Motor neuron (in vitro differentiated cells): Measurements from ENCODE around the gene WBP1. TPM values are rescaled to one million over a fixed set of nuclear protein-coding genes. Genes with fewer than 3 reads are reported as not detected.
"Not testable (repeated sequence)": the region's sequence is repeated elsewhere in the genome, so short reads cannot be mapped to it uniquely, and the experiment has no call there.

Experiments
- ATAC-seq, 8 experiments: fragments of 200-7000 bp; cut with Tn5 transposase; replicated peaks in 6 of 8; 2 replicates each; pipeline ENCODE4 v1.8.0; 2021; ENCODE audit warnings: mild to moderate bottlenecking in 8 of 8, moderate library complexity in 8 of 8
- H3K27ac ChIP-seq, 2 donors: fragments of 250-450 bp; sonication (Bioruptor Pico); 2 replicates each; pipeline ENCODE4 v1.9.0; 2021; ENCODE audit warnings: antibody characterized with exemption in 2 of 2, mild to moderate bottlenecking in 2 of 2, moderate library complexity in 1 of 2
- H3K4me1 ChIP-seq, 2 donors: fragments of 250-450 bp; sonication (Bioruptor Pico); replicated peaks in 1 of 2; 2 replicates each; pipeline ENCODE4 v1.6.1; 2021; ENCODE audit warnings: antibody characterized with exemption in 2 of 2, mild to moderate bottlenecking in 2 of 2, moderate library complexity in 1 of 2
- H3K4me3 ChIP-seq, 5 donors: fragments of 250-450 bp; sonication (Bioruptor Pico); 2 replicates each; pipeline ENCODE4 v1.9.0; 2021; ENCODE audit warnings: antibody characterized with exemption in 5 of 5, mild to moderate bottlenecking in 5 of 5, moderate library complexity in 4 of 5
- WGBS, 10 experiments: fragments of 450-650 bp; shearing (Covaris generic); methylation state at CpG; one replicate each; pipeline ENCODE4 v1.0.0; 2022; 5-methylcytosine and 5-hydroxymethylcytosine counted together
- in situ Hi-C, 9 experiments: fragments of 400-800 bp; cut with MboI; loops; one replicate each; pipeline ENCODE4 v1.15.0; 2021; ENCODE audit warnings: low sequenced_read_pairs in 9 of 9, low pct_unique_long_range_greater_than_20kb in 2 of 9; ENCODE audit not compliant: unreplicated experiment in 9 of 9
- total RNA-seq, 8 experiments: library from RNA; unstranded; fragments of 300-600 nt; gene quantifications; 2 replicates each; pipeline versions ENCODE4 v1.2.3 to v1.2.4, GENCODE V29; 2022

Gene WBP1
- total RNA-seq, 8 experiments from 2014 or later, result 55.2 to 117 (median 99.8) TPM

DNA sequence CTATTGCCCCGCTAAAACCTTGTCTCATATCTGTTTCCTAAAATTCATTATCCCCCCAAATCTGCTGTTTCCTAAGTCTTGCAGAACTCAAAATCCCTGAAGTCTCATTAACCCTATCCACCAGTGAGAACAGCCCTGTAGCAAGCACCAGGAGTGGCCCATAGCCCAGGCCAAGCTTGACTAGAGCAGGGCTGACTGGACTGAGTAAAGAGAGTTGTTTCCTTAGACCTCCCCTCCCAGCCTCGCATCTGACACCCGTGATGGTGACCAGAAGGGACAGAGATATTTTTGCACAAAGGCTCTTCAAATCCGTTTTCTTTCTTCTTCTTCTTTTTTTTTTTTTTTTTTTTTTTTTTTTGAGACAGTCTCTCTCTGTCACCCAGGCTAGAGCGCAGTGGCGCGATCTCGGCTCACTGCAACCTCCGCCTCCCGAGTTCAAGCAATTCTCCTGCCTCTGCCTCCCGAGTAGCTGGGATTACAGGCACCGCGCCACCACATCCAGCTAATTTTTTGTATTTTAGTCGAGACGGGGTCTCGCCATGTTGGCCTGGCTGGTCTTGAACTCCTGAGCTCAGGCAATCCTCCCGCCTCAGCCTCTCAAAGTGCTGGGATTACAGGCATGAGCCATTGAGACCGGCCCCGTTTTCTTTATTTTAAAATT is 37.7 kb upstream of the WBP1 start:
- H3K27ac ChIP-seq, result peak overlapping the region; percentile 89 to 97
- 57 to 96% (median 82%) methylated on average over 3 to 19 of the region's 19 CpGs for WGBS, 10 experiments
- in situ Hi-C loops, ATAC-seq: not testable (repeated sequence)
- H3K4me1 ChIP-seq, result peaks cover 0 to 17% of the 10 kb centered on the region in 2 donors
- H3K4me3 ChIP-seq, result peak overlapping the region; percentile 52 to 70 (median 57)

DNA sequence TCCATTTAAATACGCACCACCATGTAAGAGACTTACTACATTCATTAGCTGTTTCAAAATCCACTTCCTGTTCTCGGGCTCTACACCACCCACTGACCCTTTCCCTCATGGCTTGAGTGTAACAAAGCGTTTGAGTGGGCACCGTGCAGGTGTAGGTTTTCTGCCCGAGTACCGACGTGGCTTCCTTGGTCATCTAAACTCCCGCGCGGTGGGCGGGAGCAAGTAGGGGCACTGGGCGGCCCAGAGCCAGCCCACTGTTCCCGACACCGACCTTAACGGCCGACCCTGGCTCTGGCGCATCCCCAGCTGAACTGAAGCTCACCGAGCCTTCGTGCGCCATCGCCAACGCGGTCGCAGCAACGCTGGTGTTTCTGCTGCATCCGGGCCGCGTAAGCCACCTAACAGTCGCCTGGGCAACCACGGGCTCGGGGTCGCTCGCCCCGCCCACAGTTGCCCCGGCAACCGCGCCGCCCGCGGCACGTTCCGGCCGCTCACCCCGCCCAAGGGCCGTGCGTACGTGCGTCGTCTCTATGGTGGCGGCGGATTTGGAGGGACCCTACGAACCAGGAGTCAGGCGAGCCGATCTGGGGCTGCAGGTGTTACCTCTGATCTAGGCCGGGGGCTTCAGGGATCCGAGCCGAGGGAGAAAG is 36.9 kb upstream of the WBP1 start, which contains the start of the genes C2orf81 and WDR54:
TSS of gene C2orf81 (minus strand) at position 399 of the 650 bp plus-strand sequence. CDS start at position 340, 59 bp downstream.
TSS of gene WDR54 (plus strand) at position 510 of the 650 bp plus-strand sequence. CDS start 424 bp downstream, outside the sequence.
- Histone ChIP-seq H3K4me3 (peak within 1 kb of the TSS; percentile 52 to 70 (median 57)), H3K4me1 (peaks cover 0 to 17% of the 10 kb centered on the region in 2 donors), H3K27ac (peak within 1 kb of the TSS; percentile 89 to 97)
- ATAC-seq, result peak; percentile 79 to 97 (median 95)
- 0 to 13% (median 6%) methylated on average over 4 to 16 of the region's 57 CpGs; no CpG with 5 or more reads in 2 of the 10 experiments for WGBS, 10 experiments
- in situ Hi-C loops, result no loop called here

DNA sequence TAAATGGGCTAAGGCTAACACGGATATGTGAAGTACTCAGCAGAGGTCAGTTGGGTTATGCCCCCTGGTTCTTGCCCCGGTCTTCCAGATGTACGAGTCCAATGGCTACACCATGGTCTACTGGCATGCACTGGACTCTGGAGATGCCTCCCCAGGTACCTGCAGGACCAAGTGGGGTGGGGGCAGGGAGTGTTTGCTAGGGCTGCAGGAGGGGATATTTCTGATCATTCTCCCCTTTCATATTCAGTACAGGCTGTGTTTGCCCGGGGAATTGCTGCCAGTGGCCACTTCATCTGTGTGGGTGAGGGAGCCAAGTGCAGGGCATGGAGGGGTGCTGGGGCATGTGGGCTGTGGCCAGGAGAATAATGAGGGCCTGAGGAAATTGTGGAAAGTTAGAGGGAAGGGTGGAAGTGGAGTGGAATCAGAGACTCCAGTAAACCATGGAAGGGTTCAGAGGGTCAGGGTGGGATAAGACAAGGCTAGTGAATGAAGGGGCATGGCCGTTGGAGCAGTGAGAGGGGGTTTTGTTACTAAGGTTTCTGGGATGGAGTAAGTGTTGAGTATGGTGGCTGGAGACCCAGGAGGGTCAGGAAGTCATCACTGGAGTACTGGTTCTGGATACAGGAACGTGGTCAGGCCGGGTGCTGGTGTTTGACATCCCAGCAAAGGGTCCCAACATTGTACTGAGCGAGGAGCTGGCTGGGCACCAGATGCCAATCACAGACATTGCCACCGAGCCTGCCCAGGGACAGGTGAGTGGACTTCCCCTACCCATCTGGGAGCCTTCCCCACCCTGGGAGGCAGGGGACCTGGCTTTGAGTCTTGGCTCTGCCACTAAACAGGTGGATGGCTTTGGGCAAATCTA is 34.8 kb upstream of the WBP1 start:
- no peak overlapping the region for H3K4me3 ChIP-seq
- in situ Hi-C loops, result no loop called here

DNA sequence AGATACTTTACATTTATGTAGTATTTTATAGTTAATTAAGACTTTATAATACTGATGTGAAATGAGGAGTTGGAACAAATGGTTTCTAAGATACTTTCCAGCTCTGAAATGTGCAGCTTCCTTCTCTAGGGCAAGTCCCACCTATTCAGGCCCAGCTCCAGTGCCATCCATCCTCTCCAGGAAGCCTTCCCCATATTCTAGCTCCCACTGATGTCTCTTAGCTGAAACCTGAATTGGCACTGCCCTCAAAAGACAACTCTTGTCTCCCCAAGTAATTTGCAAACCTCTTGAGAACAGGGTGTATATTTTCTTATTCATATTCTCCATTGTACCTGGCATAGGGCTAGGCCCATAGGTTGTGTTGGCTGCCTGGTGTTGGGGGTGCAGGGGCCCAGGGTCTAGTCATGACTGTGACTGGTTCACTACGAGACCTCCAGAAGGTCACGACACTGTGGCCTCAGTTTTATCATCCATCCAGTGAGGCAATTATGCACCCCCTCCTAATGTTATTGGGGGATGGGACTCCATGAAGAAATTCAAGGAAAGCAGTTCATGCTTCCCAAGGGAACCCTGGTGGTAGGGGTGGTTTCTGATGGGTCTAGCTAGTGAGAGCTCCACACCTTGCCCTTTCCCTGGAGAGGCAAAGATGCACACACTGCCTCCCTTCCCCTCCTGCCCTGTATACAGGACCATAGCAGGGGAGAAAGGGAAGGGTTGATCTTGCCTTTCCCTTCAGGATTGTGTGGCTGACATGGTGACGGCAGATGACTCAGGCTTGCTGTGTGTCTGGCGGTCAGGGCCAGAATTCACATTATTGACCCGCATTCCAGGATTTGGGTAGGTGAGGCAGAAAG is 33.9 kb upstream of the WBP1 start:
- peaks cover 0 to 11% of the 10 kb centered on the region in 2 donors for H3K4me1 ChIP-seq
- 59 to 100% (median 85%) methylated on average over 1 to 2 of the region's 5 CpGs; no CpG with 5 or more reads in 3 of the 10 experiments for WGBS, 10 experiments
- no peak overlapping the region for H3K27ac ChIP-seq
- in situ Hi-C loops, result no loop called here
- no peak for ATAC-seq
- no peak overlapping the region for H3K4me3 ChIP-seq

More for the DNA sequence above, 34.8 kb upstream of the WBP1 start:
- ATAC-seq, result no peak
- 80 to 100% (median 94%) methylated on average over 1 to 7 of the region's 9 CpGs; no CpG with 5 or more reads in 2 of the 10 experiments for WGBS, 10 experiments
- Histone ChIP-seq H3K4me1 (peaks cover 0 to 11% of the 10 kb centered on the region in 2 donors), H3K27ac (no peak overlapping the region)

DNA sequence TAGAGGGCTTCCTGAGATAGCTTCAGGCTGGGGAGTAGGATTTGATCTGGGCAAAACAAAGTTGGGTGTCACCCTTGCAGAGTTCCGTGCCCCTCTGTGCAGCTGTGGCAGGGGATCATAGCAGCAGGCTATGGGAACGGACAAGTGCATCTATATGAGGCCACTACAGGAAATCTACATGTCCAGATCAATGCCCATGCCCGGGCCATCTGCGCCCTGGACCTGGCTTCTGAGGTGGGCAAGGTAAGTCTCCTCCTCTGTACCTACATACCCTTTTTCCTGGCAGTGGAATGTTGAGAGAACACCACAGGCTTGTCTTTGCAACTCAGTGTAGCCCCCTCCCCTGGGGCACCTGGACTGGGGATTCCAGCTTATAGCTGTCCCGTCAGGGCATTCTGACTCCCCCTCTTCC is 33.2 kb upstream of the WBP1 start:
- ATAC-seq, result no peak
- in situ Hi-C loops, result no loop called here
- WGBS, 10 experiments, result 79 to 100% (median 90%) methylated on average over 2 of the region's 5 CpGs; no CpG with 5 or more reads in 6 of the 10 experiments
- H3K27ac ChIP-seq, result no peak overlapping the region
- no peak overlapping the region for H3K4me3 ChIP-seq
- H3K4me1 ChIP-seq, result peaks cover 0 to 11% of the 10 kb centered on the region in 2 donors

DNA sequence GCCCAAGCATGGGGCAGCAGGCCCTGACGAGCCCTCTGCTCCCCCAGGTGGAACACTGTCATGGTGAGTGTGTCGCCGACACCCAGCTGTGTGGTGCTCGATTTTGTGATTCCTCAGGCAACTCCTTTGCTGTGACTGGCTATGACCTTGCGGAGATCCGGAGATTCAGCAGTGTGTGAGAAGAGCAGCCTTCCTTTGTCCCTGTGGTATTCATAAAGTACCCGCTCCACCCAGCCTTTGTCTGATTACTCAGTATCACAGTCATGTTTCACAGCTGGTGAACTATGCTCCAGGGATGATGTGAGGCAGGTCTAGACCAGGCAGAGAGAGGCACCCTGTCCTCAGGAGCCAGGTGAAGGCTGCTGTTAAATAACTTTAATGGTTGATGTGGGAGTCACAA is 32.7 kb upstream of the WBP1 start:
- H3K27ac ChIP-seq, result no peak overlapping the region

DNA sequence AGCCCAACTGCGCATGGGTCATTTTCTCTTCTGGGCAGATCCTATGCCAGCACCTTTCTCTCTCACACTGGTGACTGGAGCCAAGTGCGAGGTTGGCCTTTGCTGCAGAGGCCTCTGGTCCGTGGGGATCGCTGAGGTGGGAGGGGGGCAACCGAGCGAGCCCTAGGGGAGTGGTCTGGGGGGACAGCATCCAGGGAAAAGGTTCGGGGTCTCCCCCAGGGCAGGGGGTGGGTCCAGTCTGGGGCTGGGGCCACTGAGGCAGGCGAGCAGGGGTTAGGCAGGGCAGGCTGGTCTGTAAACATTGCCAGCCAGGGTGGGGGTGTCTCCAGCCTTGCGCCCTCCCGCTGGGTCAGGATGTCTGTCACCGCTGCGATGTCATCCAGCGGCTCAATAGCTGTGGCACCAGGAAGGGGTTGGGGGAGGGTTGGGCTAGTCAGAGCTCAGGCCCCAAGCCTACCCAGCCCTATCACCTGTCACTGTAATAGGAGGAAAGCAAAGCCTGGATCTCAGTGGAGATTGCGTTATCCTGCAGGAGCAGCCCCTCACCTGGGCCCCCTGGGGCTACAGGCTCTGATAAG is 32.0 kb upstream of the WBP1 start:
- WGBS, 10 experiments, result 77 to 100% (median 100%) methylated on average over 1 to 4 of the region's 14 CpGs; no CpG with 5 or more reads in 7 of the 10 experiments
- Histone ChIP-seq H3K4me3 (no peak overlapping the region), H3K27ac (no peak overlapping the region), H3K4me1 (peaks cover 0 to 5% of the 10 kb centered on the region in 2 donors)
- no peak for ATAC-seq
- in situ Hi-C loops, result no loop called here

More for the DNA sequence above, 32.7 kb upstream of the WBP1 start:
- Histone ChIP-seq H3K4me3 (no peak overlapping the region), H3K4me1 (peaks cover 0 to 8% of the 10 kb centered on the region in 2 donors)
- 10 to 100% (median 69%) methylated on average over 1 to 2 of the region's 7 CpGs; no CpG with 5 or more reads in 7 of the 10 experiments for WGBS, 10 experiments
- ATAC-seq, result peak in 2 of 8 experiments; percentile 23 to 42
- in situ Hi-C loops, result no loop called here

DNA sequence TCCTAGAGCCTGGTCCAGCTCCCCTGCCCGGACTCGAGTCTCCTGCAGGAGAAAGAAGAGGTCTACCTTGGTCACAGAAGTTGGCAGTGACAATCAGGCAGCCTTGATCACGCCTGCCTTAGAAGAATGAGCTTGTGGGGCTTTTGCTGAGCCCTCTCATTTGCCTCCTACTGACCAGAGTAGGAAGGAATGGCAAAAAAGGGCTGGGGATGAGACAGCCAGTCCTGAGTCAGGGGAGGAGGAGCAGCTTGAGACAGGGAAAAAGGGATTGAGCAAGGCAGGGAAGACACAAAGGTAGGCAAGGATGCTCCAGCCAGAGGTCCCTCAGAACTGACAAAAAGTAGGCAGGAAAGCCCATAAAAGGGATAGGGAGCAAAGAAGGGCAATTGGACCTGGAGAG is 30.7 kb upstream of the WBP1 start:
- H3K4me1 ChIP-seq, result peaks cover 0 to under 1% of the 10 kb centered on the region in 2 donors
- in situ Hi-C loops, result no loop called here
- ATAC-seq, result no peak
- no peak overlapping the region for H3K4me3 ChIP-seq
- whole genome bisulfite sequencing, 10 experiments, result 25 to 86% (median 80%) methylated on average over 1 to 3 of the region's 3 CpGs; no CpG with 5 or more reads in 5 of the 10 experiments
- no peak overlapping the region for H3K27ac ChIP-seq

DNA sequence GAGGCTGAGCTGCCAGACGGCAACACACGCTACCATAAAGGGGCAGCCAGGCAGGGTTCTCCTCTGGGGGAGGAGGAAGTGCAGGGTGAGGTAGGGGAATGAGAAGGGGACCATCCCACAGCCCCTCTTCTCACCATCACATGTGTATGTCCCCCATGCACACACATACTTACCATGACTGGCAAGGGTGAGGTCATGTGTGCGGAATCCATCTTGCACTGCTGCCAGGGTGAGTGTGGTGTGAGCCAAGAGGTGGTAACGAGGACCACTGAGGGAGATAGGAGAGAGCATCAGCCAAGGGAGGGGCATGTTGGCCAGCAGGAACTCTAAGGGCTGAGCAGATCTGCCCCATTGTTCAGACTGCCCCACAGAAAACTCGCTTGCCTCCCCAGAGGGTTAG is 29.6 kb upstream of the WBP1 start:
- no peak overlapping the region for H3K27ac ChIP-seq
- 55 to 100% (median 100%) methylated on average over 1 to 3 of the region's 5 CpGs; no CpG with 5 or more reads in 5 of the 10 experiments for WGBS, 10 experiments

DNA sequence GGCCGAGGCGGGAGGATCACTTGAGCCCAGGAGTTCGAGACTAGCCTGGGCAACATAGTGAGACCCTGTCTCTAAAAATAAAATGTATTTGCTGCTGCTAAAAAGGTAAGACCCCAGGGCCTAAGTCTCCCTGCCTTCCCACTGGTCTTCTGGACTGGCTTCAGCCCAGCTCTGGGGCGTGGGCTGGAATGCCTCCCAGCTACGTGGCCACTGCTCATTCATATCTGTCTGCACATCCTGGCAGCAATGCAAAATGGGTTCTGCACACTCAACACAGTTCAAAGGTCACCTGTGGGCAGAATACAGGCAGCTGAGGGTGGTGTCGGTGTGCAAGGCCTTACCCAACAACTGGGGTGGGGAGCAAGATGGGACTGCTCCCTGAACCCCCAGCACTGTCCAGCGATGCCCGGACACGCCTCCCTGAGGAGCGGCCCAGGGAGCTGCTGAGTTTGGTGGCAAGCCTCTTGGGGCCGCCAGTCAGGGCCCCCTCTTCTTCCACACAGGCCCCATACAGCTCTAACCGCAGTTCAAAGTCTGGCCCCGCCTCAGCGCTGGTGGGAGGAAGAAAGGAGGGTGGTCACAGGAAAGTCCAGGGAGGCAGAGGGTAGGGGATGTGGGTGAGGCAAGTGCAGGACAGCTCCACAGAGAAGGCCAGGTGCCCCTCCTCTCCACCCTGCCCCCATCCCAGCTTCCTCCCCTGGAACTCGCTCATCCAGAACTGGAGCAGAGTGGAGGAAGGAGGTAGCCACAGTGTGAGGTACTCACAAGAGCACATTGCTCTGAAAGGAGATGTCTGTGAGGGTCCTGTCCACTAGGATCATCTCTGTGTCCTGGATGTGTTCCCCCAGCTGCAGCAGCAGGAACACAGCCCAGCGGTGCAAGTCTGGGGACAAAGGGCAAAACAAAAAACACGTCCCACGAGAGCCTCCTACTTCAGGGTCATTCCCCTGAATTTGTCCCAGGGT is 28.5 kb upstream of the WBP1 start:
- H3K27ac ChIP-seq, result no peak overlapping the region
- WGBS, 10 experiments, result 33 to 100% (median 93%) methylated on average over 1 to 12 of the region's 18 CpGs; no CpG with 5 or more reads in 2 of the 10 experiments

More for the DNA sequence above, 29.6 kb upstream of the WBP1 start:
- H3K4me3 ChIP-seq, result no peak overlapping the region
- in situ Hi-C loops, result no loop called here
- no peak for ATAC-seq
- H3K4me1 ChIP-seq, result no peaks in the 10 kb centered on the region

DNA sequence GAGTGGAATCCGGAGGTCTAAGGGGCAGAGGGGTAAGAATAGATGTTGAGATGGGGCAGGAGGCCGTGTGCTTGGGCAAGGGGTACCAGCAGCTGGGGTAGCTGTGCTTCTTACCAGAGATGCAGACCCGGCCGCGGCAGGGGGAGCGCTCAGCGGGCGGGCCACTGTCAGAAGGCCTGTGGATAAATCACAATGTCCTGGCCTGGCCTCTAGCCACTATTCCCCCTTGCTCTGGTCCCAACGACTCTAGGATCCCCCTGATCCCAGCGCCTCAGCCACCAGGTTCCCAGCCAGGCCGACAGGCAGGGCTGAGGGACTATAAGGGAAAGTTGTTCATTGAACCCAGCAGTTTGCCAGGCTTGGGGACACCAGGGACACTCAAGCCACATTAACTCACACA is 27.7 kb upstream of the WBP1 start:
- peak in 1 of 8 experiments; percentile 16 for ATAC-seq
- no peak overlapping the region for H3K4me3 ChIP-seq
- 67 to 91% methylated on average over 1 to 10 of the region's 11 CpGs; no CpG with 5 or more reads in 8 of the 10 experiments for WGBS, 10 experiments
- no peak overlapping the region for H3K27ac ChIP-seq
- no peaks in the 10 kb centered on the region for H3K4me1 ChIP-seq
- in situ Hi-C loops, result no loop called here

More for the DNA sequence above, 28.5 kb upstream of the WBP1 start:
- Histone ChIP-seq H3K4me3 (no peak overlapping the region), H3K4me1 (no peaks in the 10 kb centered on the region)
- peak in 2 of 8 experiments; percentile 6 to 14 for ATAC-seq
- in situ Hi-C loops, result no loop called here
